ENCODE measurements around the gene ZMYND11. TPM values are rescaled to one million over a fixed set of nuclear protein-coding genes. Genes with fewer than 3 reads are reported as not detected.

ZMYND11 gene
- total and polyA plus RNA-seq, 2 donors from 2014 or later, result 32.7 to 80.7 TPM

- intact Hi-C loops (cut with DNase I), result no loop called here
- H3K36me3 ChIP-seq (ENCODE audit: control insufficient read depth in 2 of 3, insufficient read depth in 3 of 3, low read length in 3 of 3), result no peaks in the 10 kb centered on the region
- no peak for FAIRE-seq
- no peaks in the 10 kb centered on the region for H3K9me3 ChIP-seq (ENCODE audit: control insufficient read depth in 2 of 3, insufficient read depth in 1 of 3, low read length in 3 of 3)
- H3K27ac ChIP-seq (ENCODE audit: low read depth in 2 of 2, low read length in 2 of 2), result no peak overlapping the region
- H3K27me3 ChIP-seq (ENCODE audit: control insufficient read depth, insufficient read depth, low read length), result no peaks in the 10 kb centered on the region
- H3K4me3 ChIP-seq (ENCODE audit: low read length in 3 of 3), result no peak overlapping the region
- DNase-seq, result no peak
- TF ChIP-seq CTCF (IDR thresholded peaks at IDR 0.05; ENCODE audit: borderline replicate concordance, extremely low read depth, insufficient read depth), result no peak
- H3K4me1 ChIP-seq (ENCODE audit: control insufficient read depth in 2 of 3, insufficient read depth in 2 of 3, low read depth in 1 of 3, low read length in 3 of 3), result no peaks in the 10 kb centered on the region
- no peak overlapping the region for H3K9ac ChIP-seq (ENCODE audit: low read length in 3 of 3)
Observed at GRCh38 chr10:266974-267425, 131.7 kb downstream of the ZMYND11 start.

DNA sequence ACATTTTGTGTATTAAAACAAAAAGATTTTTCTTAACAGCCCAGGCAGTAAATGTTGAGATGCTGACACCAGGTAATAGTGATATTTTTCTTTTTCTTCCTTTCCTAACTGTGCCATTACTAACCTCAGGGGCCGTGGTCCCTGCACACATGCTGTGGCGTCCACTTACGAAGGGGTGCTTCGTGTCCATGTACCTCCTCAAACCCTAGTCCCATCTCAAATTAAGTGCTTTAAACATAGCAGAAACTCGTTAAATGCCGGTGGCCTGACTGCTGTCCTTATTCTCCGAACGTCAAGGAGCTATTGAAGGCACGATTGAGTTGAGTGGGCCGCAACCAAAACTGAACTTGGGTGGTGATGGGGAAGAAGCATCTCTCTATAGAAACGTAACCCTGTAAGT, 132.4 kb downstream of the ZMYND11 start:
- Histone ChIP-seq H3K36me3 (ENCODE audit: control insufficient read depth in 2 of 3, insufficient read depth in 3 of 3, low read length in 3 of 3) (no peaks in the 10 kb centered on the region), H3K27me3 (ENCODE audit: control insufficient read depth, insufficient read depth, low read length) (no peaks in the 10 kb centered on the region), H3K27ac (ENCODE audit: low read depth in 2 of 2, low read length in 2 of 2) (no peak overlapping the region), H3K4me1 (ENCODE audit: control insufficient read depth in 2 of 3, insufficient read depth in 2 of 3, low read depth in 1 of 3, low read length in 3 of 3) (no peaks in the 10 kb centered on the region), H3K4me3 (ENCODE audit: low read length in 3 of 3) (no peak overlapping the region), H3K9ac (ENCODE audit: low read length in 3 of 3) (no peak overlapping the region), H3K9me3 (ENCODE audit: control insufficient read depth in 2 of 3, insufficient read depth in 1 of 3, low read length in 3 of 3) (no peaks in the 10 kb centered on the region)
- FAIRE-seq (no peak), DNase-seq (no peak)
- intact Hi-C loops (cut with DNase I), result no loop called here
- no peak for TF ChIP-seq CTCF (IDR thresholded peaks at IDR 0.05; ENCODE audit: borderline replicate concordance, extremely low read depth, insufficient read depth)

DNA sequence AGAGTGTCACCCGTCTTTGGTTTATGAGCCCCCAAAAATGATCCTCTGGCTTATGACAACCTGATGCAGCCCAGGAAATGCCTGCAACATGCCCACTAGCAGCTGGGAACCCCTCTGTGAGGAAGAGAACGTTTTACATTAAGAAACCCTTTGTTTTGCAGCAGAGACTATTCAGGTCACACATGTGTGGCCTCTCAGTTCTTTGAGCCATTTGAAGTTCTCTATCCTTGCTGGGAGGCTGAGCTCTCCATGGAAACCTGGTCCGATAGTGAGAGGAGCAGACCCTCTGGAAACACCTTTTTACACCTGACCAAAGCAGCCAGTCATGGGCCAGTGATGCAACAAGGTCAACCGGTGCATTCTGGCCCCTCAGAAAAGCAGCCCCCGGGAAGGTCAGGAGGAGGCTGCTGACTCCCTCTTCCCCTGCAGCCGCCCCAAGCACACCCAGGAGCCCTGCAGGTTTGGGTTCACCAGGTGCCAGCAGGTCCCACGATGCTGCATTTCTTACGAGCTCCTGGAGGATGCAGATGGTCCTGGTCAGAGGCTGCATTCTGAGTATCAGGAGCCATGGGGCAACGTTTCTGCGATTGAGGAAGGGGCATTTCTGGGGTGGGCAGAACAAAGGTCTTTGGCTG, 134.3 kb downstream of the ZMYND11 start:
- TF ChIP-seq CTCF (IDR thresholded peaks at IDR 0.05; ENCODE audit: borderline replicate concordance, extremely low read depth, insufficient read depth), result no peak
- Histone ChIP-seq H3K9me3 (ENCODE audit: control insufficient read depth in 2 of 3, insufficient read depth in 1 of 3, low read length in 3 of 3) (no peaks in the 10 kb centered on the region), H3K4me1 (ENCODE audit: control insufficient read depth in 2 of 3, insufficient read depth in 2 of 3, low read depth in 1 of 3, low read length in 3 of 3) (no peaks in the 10 kb centered on the region), H3K27ac (ENCODE audit: low read depth in 2 of 2, low read length in 2 of 2) (no peak overlapping the region), H3K9ac (ENCODE audit: low read length in 3 of 3) (no peak overlapping the region), H3K27me3 (ENCODE audit: control insufficient read depth, insufficient read depth, low read length) (no peaks in the 10 kb centered on the region), H3K36me3 (ENCODE audit: control insufficient read depth in 2 of 3, insufficient read depth in 3 of 3, low read length in 3 of 3) (no peaks in the 10 kb centered on the region), H3K4me3 (ENCODE audit: low read length in 3 of 3) (no peak overlapping the region)
- FAIRE-seq (no peak), DNase-seq (no peak)
- intact Hi-C loops (cut with DNase I), result no loop called here

DNA sequence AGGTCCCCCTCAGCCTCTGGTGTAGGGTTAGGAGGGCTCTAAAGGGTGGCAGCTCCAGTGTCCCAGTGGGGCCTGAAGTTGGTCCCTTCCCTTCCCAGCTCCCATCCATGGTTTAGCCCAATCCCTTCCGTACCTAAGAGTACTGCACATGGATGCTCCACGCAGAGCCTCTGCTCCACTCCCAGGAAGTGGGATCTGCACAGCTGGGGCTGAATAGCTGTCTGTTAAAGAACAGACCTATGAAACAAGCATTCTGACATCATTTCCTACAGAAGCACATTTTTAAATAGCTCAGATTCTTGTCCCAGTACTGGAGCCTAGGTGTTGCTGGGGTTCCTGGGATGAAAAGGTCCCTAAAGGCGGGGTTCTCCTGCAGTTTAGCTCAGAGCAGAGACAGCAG, 135.9 kb downstream of the ZMYND11 start:
- peaks cover 0 to 4% (median 0%) of the 10 kb centered on the region in 3 donors for H3K36me3 ChIP-seq (ENCODE audit: control insufficient read depth in 2 of 3, insufficient read depth in 3 of 3, low read length in 3 of 3)
- intact Hi-C loops (cut with DNase I), result no loop called here
- no peak overlapping the region for H3K4me3 ChIP-seq (ENCODE audit: low read length in 3 of 3)
- TF ChIP-seq CTCF (IDR thresholded peaks at IDR 0.05; ENCODE audit: borderline replicate concordance, extremely low read depth, insufficient read depth), result no peak
- no peaks in the 10 kb centered on the region for H3K27me3 ChIP-seq (ENCODE audit: control insufficient read depth, insufficient read depth, low read length)
- H3K9me3 ChIP-seq (ENCODE audit: control insufficient read depth in 2 of 3, insufficient read depth in 1 of 3, low read length in 3 of 3), result no peaks in the 10 kb centered on the region
- FAIRE-seq, result no peak
- no peak overlapping the region for H3K27ac ChIP-seq (ENCODE audit: low read depth in 2 of 2, low read length in 2 of 2)
- H3K9ac ChIP-seq (ENCODE audit: low read length in 3 of 3), result no peak overlapping the region
- H3K4me1 ChIP-seq (ENCODE audit: control insufficient read depth in 2 of 3, insufficient read depth in 2 of 3, low read depth in 1 of 3, low read length in 3 of 3), result no peaks in the 10 kb centered on the region
- no peak for DNase-seq

All from kidney (tissue), 14 donors.